ENCODE results near the gene SLX9.

SLX9 gene

DNA sequence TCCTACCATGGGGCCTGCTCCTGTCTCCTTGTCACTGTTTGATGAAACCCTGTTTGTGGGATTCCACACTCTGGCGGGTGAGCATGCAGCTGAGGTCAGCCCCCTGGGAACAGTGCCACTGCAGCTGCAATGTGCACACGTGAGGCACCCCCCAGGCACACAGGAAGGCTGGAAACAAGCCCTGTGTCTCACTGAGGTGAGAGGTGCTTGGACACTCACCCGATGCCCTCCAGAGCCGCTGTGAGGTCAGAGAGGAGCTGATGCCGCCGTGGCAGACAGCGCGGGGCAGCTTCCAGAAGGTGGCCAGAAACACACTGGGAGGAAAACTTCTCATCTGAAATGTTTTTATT lies 49.7 kb downstream of the SLX9 start:
- TF ChIP-seq, protein P1, sequence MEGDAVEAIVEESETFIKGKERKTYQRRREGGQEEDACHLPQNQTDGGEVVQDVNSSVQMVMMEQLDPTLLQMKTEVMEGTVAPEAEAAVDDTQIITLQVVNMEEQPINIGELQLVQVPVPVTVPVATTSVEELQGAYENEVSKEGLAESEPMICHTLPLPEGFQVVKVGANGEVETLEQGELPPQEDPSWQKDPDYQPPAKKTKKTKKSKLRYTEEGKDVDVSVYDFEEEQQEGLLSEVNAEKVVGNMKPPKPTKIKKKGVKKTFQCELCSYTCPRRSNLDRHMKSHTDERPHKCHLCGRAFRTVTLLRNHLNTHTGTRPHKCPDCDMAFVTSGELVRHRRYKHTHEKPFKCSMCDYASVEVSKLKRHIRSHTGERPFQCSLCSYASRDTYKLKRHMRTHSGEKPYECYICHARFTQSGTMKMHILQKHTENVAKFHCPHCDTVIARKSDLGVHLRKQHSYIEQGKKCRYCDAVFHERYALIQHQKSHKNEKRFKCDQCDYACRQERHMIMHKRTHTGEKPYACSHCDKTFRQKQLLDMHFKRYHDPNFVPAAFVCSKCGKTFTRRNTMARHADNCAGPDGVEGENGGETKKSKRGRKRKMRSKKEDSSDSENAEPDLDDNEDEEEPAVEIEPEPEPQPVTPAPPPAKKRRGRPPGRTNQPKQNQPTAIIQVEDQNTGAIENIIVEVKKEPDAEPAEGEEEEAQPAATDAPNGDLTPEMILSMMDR (IDR thresholded peaks at IDR 0.05; ENCODE audit: extremely low read depth, missing control alignments), result no peak
- DNase-seq (ENCODE audit: low spot score), result no peak

DNA sequence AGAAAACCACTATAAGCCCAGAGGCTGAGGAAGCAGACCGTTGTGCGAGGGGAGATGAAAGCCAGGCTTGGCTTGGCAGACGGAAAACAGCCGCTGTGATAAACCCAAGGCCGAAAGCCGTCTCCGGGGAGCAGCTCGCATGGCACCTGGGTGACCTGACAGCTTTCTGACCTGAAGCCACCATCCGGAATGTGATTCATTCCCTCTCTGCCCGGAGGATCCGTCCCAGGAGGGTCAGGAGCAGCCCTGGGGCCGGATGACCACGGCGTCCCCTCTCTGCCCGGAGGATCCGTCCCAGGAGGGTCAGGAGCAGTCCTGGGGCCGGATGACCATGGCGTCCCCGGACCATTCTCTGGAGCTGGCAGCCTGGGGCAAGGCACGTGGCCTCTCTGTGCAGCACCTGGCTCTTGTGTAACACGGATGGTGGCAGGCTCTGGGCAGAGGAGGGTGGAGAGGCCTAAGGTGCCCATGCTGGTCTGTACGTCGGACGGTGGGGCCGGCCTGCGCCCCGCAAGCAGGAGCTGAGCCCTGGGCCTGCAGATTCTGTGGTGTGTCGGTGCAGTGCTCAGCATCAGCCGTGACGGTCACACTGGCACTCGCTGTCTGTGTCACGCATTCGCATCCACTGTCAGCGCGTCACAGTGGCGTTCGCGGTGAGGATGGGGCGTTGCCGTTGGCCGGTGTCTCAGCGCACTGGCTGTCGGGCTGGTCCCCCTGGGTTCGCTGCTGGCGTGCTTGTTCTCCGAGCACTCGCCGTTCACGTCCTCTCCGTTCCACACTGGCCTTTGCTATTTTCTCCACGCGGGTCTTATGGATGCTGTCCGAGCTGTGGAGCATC lies 50.3 kb downstream of the SLX9 start:
- no peak for DNase-seq (ENCODE audit: low spot score)
- TF ChIP-seq, protein P1 (IDR thresholded peaks at IDR 0.05; ENCODE audit: extremely low read depth, missing control alignments), result no peak

DNA sequence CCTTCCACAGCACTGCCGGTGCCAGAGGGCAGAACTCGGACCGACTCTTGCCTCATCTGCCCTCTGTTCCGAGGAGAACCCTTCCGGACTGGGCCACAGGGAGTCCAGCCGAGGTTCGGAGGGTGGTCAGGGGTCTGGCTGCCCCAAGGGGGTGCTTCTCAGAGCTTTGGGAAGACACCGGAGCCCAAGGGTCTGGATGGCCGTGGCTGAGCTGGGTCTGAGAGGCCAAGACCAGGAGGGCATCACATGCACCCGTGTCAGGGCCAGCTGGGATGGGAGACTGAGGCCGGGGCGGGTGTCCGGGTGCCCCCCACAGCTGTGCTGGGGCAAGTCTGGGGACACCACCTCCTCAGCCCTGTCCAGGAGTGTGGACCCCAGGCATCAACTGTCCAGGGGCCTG lies 51.1 kb downstream of the SLX9 start:
- TF ChIP-seq, protein P1 (IDR thresholded peaks at IDR 0.05; ENCODE audit: extremely low read depth, missing control alignments), result no peak
- no peak for DNase-seq (ENCODE audit: low spot score)

DNA sequence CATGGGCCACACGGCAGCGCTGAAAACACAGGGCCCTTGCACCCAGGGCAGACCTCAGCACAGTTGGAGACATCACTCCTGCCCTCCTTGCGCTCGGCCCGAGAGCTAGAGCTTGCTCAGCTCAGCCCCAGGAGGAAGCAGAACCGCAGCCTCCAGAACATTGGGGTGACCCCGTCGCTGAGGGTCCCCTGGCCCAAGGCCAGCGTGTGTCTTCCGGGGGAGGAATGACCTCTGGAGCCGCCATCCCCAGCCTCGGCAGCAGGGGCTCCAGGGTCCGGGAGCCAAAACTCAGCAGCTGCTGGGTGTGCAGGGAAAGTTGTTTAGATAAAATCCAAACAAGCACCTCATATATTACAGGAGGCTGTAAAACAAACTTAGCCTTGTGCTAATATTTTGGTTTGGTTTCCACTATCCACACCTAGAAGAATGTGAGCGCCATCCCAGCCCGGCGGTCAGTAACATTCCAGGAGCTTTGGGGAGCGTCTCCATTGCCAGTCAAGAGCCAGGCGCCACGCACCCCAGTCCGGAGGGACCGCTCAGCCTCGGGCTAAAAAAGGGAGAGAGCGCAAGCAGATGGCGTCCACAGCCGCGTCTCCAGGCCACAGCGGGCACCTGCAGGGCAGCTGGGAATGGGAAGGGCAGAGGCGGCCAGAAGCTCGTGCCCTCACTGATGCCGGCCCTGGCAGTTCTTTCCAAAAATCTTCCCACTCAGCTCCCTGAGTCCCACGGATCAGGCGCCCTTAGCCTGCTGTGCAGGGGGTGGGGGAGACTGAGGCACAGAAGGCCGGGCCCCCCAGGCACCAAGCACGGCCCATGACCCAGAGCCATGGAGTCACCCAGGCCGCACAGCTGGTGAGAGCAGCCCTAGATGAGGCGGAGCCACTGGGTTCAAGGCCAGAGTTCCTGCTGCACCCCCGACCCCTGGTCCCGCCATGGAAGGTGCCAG lies 52.0 kb downstream of the SLX9 start:
- TF ChIP-seq, protein P1 (IDR thresholded peaks at IDR 0.05; ENCODE audit: extremely low read depth, missing control alignments), result no peak
- no peak for DNase-seq (ENCODE audit: low spot score)

DNA sequence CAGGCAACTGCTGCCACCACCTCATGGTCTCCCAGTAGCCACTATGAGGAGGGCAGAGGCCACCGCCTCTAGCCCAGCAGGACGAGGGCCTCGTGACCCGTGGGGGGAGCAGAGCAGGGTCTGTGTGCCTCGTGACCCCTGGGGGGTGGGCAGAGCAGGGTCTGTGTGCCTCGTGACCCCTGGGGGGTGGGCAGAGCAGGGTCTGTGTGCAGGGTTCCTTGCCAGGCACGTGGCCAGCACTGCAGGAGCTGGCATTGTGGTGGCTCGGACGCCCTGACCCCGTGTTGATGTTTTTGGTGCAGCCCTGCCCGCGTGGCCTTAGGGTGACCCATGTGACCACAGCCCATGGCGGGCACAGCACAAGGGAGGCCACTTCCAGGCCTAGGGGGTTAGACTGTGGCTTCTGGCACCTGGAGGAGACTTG lies 52.8 kb downstream of the SLX9 start:
- TF ChIP-seq, protein P1 (IDR thresholded peaks at IDR 0.05; ENCODE audit: extremely low read depth, missing control alignments), result no peak
- no peak for DNase-seq (ENCODE audit: low spot score)

DNA sequence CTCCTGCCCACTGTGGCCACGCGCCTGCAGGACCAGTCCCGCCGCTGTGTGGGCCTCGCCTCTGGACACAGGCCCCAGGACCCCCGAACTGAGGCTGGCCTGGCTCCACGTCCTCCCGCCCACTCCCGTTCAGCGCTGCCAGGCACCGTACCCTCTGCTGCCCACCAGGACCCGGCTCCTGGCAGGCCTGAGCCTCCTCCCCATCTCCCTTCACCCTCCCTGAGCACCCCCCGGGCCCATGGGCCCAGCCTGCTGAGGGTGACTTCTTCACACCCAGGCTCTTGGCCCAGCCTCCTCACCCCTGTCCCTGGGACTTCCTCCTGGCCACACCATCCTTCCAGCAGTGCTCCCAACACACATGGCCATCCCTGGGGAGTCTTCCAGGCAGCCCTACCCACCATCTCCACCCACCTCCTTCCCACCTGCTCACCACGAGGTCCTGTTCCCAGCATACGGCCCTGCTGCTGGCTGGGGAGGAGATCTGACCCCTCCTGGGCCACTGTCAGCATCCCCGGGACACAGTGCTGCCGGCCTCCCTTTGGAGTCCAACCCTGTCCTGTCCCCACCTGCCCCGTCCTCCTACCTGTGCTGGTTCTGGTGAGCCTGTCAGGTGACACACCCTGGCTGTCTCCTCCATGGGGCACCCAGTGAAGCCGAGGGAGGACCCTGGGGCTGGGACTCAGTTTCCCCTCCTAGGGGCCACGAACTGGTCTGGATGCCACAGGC lies 53.7 kb downstream of the SLX9 start:
- TF ChIP-seq, protein P1 (IDR thresholded peaks at IDR 0.05; ENCODE audit: extremely low read depth, missing control alignments), result no peak
- DNase-seq (ENCODE audit: low spot score), result no peak

All from GM20000 (cell line).